ENCODE measurements around the gene PDE6B.

The PDE6B gene

GRCh38 chr4:600850-601515 is 24.4 kb upstream of the PDE6B start:
- DNase-seq (ENCODE audit: low spot score), result no peak

DNA sequence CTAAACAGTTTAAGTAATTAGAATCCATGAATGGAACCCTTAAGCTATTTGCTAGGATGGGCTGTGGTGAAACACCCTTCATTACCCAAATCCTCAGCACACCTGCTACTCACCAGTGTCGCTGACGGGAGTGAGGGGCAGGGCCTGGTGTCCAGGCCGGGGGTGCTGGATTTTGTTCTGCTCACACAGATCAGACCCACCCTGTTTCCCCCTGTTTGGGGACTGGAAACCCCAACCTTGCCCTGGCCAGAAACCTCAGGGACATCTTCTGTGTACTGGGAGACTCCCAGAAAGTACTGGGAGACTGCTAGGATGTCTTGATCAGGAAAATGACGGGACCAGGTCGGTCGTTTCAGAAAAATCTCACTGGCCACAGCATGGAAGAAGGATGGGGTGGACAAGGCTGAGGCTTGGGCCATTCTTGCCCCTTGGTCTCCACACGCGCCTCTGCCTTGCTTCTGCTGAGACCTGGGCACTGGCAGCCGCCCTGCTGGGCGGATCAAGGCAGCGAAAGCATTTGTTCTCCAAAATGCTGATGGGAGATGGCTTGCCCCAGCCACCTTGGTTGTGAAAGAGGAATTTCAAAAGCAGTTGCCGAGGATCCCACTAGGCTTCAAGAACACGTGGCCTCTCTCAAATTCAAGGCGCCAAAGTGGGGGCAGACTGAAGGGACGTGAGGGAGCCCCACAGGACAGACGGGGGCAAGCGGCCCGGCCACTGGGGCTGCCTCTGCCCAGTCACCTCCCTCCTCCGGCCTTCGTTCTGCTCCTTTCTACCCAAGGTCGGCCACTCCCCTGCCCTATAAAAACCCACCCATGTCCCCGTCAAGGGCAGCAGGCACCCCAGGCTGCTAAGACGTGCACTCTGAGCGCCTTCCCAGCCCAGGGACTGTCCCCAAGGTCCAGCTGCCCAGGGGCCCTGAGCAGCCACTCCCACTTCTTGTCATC is 23.5 kb upstream of the PDE6B start:
- DNase-seq (ENCODE audit: low spot score), result no peak

DNA sequence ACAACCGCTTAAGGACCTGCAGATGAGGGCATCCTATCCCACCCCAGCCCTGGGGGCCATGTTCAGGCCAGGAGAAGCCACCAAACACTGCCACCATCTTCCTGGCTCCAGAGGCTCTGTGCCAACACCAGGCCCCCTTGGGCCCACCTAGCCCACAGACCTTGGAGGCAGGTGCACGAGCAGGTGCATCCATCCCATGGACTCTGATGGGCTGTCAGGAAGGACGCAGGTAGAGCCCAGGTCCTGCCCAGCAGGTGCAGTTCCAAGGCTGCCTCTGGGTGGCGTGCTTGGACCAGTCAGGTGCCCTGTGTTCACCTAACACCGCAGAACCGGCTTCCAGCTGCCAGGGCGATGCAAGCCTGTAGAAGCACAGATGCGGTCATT is 22.8 kb upstream of the PDE6B start:
- peak; percentile 68 for DNase-seq (ENCODE audit: low spot score)

DNA sequence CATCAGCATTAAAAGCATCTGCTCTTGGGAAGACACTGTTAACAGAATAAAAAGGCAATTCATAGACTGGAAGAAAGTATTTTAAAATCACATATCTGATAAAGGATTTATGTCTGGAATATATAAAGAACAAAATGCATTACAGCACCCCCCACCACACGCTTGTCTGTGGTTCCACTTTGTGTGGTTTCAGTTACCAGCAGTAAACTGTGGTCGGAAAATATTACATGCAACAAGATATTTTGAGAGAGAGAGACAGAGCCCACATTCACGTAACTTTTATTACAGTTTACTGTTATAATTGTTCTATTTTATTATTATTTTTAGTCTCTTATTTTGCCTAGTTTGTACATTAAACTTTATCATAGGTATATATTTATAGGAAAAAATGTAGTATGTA is 21.2 kb upstream of the PDE6B start:
- DNase-seq (ENCODE audit: low spot score), result no peak

DNA sequence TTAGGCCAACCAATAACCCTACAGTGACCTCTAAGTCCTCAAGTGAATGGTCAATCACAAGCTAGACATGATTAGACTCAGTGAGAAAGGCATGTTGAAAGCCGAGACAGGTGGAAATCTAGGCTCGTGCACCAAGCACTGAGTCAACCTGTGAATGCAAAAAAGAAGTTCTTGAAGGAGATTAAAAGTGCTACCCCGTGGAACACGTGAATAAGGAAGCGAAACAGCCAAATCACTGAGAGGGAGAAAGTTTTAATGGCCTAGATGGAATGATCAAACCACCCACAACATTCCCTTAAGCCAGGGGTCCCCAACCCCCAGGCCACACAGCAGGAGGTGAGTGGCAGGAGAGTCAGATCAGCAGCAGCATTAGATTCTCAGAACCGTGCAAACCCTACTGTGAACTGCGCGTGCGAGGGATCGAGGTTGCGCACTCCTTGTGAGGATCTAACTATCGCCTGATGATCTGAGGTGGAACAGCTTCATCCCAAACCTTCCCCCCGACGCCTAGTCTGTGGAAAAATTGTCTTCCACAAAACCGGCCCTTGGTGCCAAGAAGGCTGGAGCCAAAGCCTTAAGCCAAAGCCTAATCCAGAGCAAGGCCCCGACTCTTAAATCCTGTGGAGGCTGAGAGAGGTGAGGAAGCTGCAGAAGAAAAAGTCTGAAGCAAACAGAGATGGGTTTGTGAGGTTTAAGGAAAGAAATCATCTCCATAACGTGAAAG is 19.5 kb upstream of the PDE6B start:
- no peak for DNase-seq (ENCODE audit: low spot score)

GRCh38 chr4:608236-608635 is 17.1 kb upstream of the PDE6B start:
- no peak for DNase-seq (ENCODE audit: low spot score)

- no peak for DNase-seq (ENCODE audit: low spot score)
These were observed 15.8 kb upstream of the PDE6B start for GRCh38 chr4:609400-610050.

GRCh38 chr4:610411-611261 is 14.7 kb upstream of the PDE6B start:
- DNase-seq (ENCODE audit: low spot score), result no peak

DNA sequence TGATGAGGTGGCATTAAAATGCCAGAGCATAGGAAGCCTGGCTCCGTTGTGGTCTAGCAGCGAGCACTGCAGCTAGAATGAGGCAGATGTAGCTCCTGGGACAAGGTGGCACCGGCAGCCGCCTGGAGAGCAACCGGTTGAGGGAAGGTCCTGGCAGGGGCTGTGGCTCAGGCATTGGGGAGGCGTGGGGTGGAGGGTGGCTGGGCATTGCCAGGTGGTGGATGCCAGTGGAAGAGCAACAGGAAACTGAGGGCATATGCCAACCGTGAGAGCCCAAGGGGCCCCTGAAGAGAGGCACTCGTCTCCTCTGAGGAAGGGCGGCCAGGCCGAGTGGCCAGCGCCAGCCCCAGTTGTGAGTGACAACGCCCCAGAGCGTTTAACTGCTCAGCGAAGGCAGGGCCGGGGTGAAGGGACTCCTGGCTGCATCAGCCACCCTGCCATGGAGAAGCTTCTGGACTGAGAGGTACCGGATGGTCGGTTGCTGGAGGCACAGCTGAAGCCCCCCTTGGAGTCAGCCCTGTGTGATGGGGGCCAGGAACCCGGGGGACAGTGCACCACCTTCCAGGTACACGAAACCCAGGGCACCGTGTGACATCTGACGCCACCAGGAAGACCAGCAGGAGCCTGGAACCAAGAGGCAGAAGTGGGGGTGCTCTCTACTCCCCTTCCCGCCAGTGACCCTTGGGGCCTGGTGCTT is 13.2 kb upstream of the PDE6B start:
- DNase-seq (ENCODE audit: low spot score), result no peak

- DNase-seq (ENCODE audit: low spot score), result no peak
These were observed 12.6 kb upstream of the PDE6B start for GRCh38 chr4:612749-613125.

GRCh38 chr4:613126-613525 is 12.2 kb upstream of the PDE6B start:
- no peak for DNase-seq (ENCODE audit: low spot score)

DNA sequence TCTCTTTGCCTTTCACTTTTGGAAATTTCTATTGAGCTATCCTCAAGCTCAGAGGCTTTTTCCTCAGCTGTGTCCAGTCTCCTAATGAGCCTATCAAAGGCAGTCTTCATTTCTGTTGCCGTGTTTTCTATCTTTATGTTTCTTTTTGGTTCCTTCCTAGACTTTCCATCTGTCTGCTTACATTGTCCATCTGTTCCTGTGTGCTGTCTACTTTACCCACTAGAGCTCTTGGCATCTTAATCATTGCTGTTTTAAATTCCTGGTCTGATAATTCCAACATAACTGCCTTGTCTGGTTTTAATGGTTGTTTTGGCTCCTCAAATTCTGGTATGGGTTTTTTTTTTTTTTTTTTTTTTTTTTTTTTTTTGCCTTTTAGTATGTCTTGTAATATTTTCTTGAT is 9.3 kb upstream of the PDE6B start:
- DNase-seq (ENCODE audit: low spot score), result no peak

GRCh38 chr4:616911-617643 is 8.3 kb upstream of the PDE6B start:
- no peak for DNase-seq (ENCODE audit: low spot score)

GRCh38 chr4:617644-618641 is 7.4 kb upstream of the PDE6B start:
- DNase-seq (ENCODE audit: low spot score), result no peak

DNA sequence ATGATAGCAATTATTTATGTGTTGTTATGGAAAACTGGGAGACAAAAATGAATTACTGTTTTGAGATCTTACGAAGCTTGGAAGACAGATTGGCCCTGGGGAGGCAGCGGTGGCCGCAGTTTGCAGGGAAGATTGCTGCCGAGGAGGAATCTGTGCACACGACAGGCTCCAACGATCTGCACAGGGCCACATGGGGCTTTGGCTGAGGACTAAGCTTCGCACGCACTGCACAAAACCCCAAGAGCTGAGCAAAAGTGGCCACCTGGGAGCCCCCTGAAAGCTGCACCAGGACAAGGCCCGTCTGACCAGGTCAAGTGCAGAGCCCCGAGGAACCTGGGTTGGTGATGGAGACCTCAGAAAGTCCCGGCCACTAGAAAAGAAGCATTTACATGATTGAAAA is 5.2 kb upstream of the PDE6B start:
- no peak for DNase-seq (ENCODE audit: low spot score)

- DNase-seq (ENCODE audit: low spot score), result no peak
These were observed 4.5 kb upstream of the PDE6B start for GRCh38 chr4:620851-621261.

DNA sequence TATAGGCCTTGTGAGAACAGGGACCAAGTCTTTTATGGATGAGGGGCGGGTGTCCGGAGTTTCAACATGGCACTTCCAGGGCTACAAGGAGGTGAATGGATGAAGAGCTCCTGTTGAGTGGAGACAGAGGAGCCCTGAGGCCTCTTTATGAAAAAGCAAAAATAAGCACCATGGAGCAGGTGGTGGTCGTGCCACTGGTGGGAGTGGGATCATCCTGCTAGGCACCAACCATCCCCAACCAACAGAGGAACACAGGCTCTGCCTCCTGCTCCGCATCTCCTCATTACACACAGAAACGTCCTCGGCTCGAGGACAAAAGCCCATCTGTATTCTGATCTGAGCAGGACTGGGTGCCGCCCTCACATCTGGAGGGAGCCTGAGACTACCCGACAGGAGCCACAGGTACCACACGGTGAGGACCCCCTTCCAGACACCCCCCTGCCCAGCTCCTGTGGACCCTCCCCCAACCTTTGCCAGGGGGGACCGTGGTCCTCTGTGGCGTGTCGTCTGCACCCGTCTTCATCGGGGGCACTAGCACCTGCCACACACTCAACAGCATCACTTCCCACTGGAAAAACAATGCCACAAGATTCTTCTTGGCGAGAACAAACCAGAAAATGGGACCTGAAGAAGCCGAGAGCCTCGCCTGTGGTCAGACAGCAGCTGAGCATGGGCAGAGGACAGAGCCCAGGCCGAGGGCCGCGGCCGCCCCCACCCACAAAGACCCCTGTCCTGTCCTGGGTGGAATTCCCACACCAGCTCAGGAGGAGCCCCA is 3.9 kb upstream of the PDE6B start:
- DNase-seq (ENCODE audit: low spot score), result no peak
